Measurements from ENCODE around the gene MGAT5.

MGAT5 gene

GRCh38 chr2:134312482-134312881 lies 58.6 kb downstream of the MGAT5 start:
- H3K4me2 ChIP-seq (ENCODE audit: low read length), result no peak overlapping the region
- H3K9ac ChIP-seq (ENCODE audit: low read length), result no peak overlapping the region
- no peaks in the 10 kb centered on the region for H3K4me1 ChIP-seq (ENCODE audit: low read length)
- no peak overlapping the region for H3K4me3 ChIP-seq (ENCODE audit: low read length)
- H3K79me2 ChIP-seq (ENCODE audit: low read length), result no peaks in the 10 kb centered on the region
- H3K9me3 ChIP-seq (ENCODE audit: insufficient read depth, low read length), result no peaks in the 10 kb centered on the region
- H3K36me3 ChIP-seq (replicated peaks; ENCODE audit: low read depth, low read length), result no peaks in the 10 kb centered on the region
- H3K27ac ChIP-seq (ENCODE audit: low read length), result no peak overlapping the region
- TF ChIP-seq EZH2phosphoT487 (IDR thresholded peaks at IDR 0.05; ENCODE audit: low read depth), result no peak
- no peak for TF ChIP-seq CTCF (IDR thresholded peaks at IDR 0.05; ENCODE audit: low read depth, low read length)
- H4K20me1 ChIP-seq (ENCODE audit: insufficient read depth, low read length), result 0 out of 2 replicates have a peak, but pooled peaks cover 5% of the 10 kb centered on the region
- no peaks in the 10 kb centered on the region for H3K27me3 ChIP-seq (ENCODE audit: low read depth, low read length)
- no peak overlapping the region for H2AFZ ChIP-seq (ENCODE audit: low read depth, low read length)

GRCh38 chr2:134314202-134314601 lies 60.3 kb downstream of the MGAT5 start:
- no peak for TF ChIP-seq CTCF (IDR thresholded peaks at IDR 0.05; ENCODE audit: low read depth, low read length)
- TF ChIP-seq EZH2phosphoT487 (IDR thresholded peaks at IDR 0.05; ENCODE audit: low read depth), result no peak
- Histone ChIP-seq H3K9ac (ENCODE audit: low read length) (no peak overlapping the region), H3K4me3 (ENCODE audit: low read length) (no peak overlapping the region), H3K4me1 (ENCODE audit: low read length) (no peaks in the 10 kb centered on the region), H3K79me2 (ENCODE audit: low read length) (no peaks in the 10 kb centered on the region), H3K27me3 (ENCODE audit: low read depth, low read length) (no peaks in the 10 kb centered on the region), H4K20me1 (ENCODE audit: insufficient read depth, low read length) (0 out of 2 replicates have a peak, but pooled peaks cover 5% of the 10 kb centered on the region), H3K9me3 (ENCODE audit: insufficient read depth, low read length) (no peaks in the 10 kb centered on the region), H3K27ac (ENCODE audit: low read length) (no peak overlapping the region), H2AFZ (ENCODE audit: low read depth, low read length) (no peak overlapping the region), H3K36me3 (replicated peaks; ENCODE audit: low read depth, low read length) (no peaks in the 10 kb centered on the region), H3K4me2 (ENCODE audit: low read length) (no peak overlapping the region)

DNA sequence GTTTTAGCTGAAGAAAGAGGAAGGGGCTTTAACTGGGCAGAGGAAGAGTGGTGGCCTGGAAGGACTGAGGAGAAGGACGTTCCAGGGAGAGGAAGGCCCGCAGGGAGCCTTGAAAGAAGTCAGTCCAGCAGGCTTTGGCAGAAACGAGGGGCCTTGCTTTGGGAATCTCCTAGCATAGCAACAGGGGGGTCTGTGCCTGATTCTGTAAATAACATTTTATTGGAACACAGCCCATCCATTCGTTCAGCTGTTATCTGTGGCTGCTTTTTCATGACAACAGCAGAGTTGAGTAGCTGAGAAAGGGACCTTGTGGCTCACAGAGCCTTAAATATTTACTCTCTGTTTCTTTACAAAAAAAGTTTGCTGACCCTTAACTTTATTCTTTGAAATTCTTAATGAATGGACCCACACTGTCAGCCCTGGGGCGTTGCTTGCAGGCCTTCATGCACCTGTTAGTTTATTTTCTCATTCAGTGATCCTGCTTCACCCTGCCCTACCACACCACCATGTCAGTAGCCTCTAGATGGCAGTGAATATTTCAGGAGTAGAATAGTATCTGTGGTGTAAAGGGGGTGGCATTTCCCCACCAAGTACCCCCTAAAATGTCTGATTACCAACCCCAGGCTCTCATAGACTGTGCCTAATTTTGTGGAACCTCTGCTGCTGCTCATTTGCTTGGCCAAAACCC lies 61.0 kb downstream of the MGAT5 start:
- no peak overlapping the region for H3K4me3 ChIP-seq (ENCODE audit: low read length)
- H3K36me3 ChIP-seq (replicated peaks; ENCODE audit: low read depth, low read length), result no peaks in the 10 kb centered on the region
- H3K79me2 ChIP-seq (ENCODE audit: low read length), result no peaks in the 10 kb centered on the region
- no peak overlapping the region for H3K4me2 ChIP-seq (ENCODE audit: low read length)
- no peak overlapping the region for H3K9ac ChIP-seq (ENCODE audit: low read length)
- no peak overlapping the region for H3K27ac ChIP-seq (ENCODE audit: low read length)
- no peaks in the 10 kb centered on the region for H3K4me1 ChIP-seq (ENCODE audit: low read length)
- no peak for TF ChIP-seq EZH2phosphoT487 (IDR thresholded peaks at IDR 0.05; ENCODE audit: low read depth)
- TF ChIP-seq CTCF (IDR thresholded peaks at IDR 0.05; ENCODE audit: low read depth, low read length), result peak; percentile 27; the same call in 1 of the 2 replicates
- no peaks in the 10 kb centered on the region for H3K27me3 ChIP-seq (ENCODE audit: low read depth, low read length)
- H2AFZ ChIP-seq (ENCODE audit: low read depth, low read length), result no peak overlapping the region
- H3K9me3 ChIP-seq (ENCODE audit: insufficient read depth, low read length), result no peaks in the 10 kb centered on the region
- 0 out of 2 replicates have a peak, but pooled peaks cover 5% of the 10 kb centered on the region for H4K20me1 ChIP-seq (ENCODE audit: insufficient read depth, low read length)

- no peak overlapping the region for H2AFZ ChIP-seq (ENCODE audit: low read depth, low read length)
- H3K27me3 ChIP-seq (ENCODE audit: low read depth, low read length), result no peaks in the 10 kb centered on the region
- H4K20me1 ChIP-seq (ENCODE audit: insufficient read depth, low read length), result 0 out of 2 replicates have a peak, but pooled peaks cover 5% of the 10 kb centered on the region
- H3K36me3 ChIP-seq (replicated peaks; ENCODE audit: low read depth, low read length), result no peaks in the 10 kb centered on the region
- no peaks in the 10 kb centered on the region for H3K79me2 ChIP-seq (ENCODE audit: low read length)
- no peak overlapping the region for H3K9ac ChIP-seq (ENCODE audit: low read length)
- no peaks in the 10 kb centered on the region for H3K9me3 ChIP-seq (ENCODE audit: insufficient read depth, low read length)
- TF ChIP-seq CTCF (IDR thresholded peaks at IDR 0.05; ENCODE audit: low read depth, low read length), result no peak
- TF ChIP-seq EZH2phosphoT487 (IDR thresholded peaks at IDR 0.05; ENCODE audit: low read depth), result no peak
- no peak overlapping the region for H3K4me3 ChIP-seq (ENCODE audit: low read length)
- H3K4me2 ChIP-seq (ENCODE audit: low read length), result no peak overlapping the region
- no peak overlapping the region for H3K27ac ChIP-seq (ENCODE audit: low read length)
- H3K4me1 ChIP-seq (ENCODE audit: low read length), result no peaks in the 10 kb centered on the region
Measured at GRCh38 chr2:134315471-134315870, 61.6 kb downstream of the MGAT5 start.

All from OCI-LY3 (cell line).